HG03565 (cell line): ENCODE data around the gene PRR14L.
A peak's percentile ranks its signal among the peaks of the same experiment; 100 is the strongest.
"Not testable (repeated sequence)": the region's sequence is repeated elsewhere in the genome, so short reads cannot be mapped to it uniquely, and the experiment has no call there.

Experiments
- ATAC-seq: cut with Tn5 transposase; IDR thresholded peaks from one replicate; pipeline ENCODE4 v1.9.1; 2021; ENCODE audit warnings: mild to moderate bottlenecking, moderate library complexity; ENCODE audit not compliant: unreplicated experiment

The PRR14L gene

DNA sequence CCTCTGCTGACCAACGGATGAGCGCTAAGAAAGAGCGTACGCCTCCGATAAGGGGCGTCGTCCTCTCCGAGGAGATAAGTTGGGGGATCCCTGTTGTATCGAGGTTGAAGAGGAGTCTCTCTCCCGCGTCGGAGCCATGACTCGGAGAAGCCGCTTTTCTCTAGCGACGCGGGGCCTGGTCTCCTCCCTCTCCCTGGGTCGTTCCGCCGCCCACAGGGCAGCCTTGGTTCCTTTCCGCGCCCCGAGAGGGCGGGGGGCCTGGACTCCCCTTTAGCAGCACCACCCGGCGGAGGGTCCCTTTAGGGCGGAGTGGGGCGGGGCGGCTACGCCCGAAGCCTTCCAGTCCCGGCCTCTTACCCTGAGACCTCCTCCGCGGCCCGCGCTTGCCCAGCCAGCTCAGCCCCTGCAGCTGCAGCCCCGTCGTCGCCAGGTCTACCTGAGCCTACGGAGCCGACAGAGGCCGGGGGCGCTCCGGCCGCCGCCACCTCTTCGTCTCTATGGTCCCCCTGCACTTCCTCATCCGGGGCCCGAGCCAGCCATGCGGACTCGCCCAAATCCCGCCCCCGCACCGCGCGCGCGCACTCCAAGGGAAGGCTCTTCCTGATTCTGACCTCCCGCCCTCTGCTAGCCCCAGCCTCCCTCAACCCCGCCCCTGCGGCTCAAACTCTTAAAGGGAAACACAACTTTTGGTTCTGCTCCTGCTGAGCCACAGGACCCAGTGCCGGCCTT lies at the start of gene PRR14L:
Gene PRR14L, minus strand, starts transcription at position 497 of the 729 bp plus-strand sequence. CDS start 11,272 bp downstream, outside the sequence.
- peak; percentile 45 for ATAC-seq

DNA sequence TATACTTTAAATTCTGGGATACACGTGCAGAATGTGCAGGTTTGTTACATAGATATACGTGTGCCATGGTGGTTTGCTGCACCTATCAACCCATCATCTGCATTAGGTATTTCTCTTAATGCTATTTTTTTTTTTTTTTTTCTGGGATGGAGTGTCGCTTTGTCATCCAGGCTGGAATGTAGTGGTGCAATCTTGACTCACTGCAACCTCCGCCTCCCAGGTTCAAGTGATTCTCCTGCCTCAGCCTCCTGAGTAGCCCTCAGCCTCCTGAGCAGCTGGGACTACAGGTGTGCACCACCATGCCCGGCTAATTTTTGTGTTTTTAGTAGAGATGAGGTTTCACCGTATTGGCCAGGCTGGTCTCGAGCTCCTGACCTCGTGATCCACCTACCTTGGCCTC lies 49.4 kb upstream of the PRR14L start:
- not testable (repeated sequence) for ATAC-seq

- peak; percentile 72 for ATAC-seq
Measured at GRCh38 chr22:31790240-31790639, 40.3 kb upstream of the PRR14L start.

DNA sequence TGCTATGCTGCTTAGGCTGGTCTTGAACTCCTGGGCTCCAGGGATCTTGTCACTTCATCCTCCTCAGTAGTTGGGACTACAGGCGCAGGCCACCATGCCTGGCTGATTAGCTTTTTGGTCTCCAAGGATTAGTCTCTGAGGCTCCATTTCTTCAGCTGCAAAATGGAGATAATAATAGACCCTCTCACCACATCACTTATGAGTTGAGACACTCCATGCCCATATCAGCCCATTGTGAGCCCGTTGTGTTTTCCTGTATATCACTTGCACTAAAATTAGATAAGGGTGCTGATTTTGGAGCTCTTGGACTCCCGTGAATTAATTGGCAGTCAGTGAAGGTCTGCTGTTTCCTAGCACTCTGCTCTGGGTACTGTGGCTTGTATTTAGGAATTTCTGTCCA lies 39.9 kb upstream of the PRR14L start:
- no peak for ATAC-seq

DNA sequence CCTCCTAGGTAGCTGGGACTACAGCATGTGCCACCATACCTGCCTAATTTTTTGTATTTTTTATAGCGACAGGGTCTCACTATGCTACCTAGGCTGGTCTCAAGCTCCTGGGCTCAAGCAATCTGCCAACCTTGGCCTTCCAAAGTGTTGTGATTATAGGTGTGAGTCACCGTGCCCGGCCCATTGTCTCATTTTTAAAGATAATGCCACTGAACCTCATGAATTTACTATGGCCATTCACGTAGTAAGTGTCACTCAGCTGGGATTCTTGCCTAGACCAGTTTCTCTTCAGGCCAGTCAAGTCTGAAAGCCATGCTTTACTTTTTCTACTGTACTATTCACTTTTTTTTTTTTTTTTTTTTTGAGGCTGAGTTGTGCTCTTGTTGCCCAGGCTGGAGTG lies 26.3 kb upstream of the PRR14L start:
- ATAC-seq, result no peak

GRCh38 chr22:31773416-31773815 lies 23.5 kb upstream of the PRR14L start:
- ATAC-seq, result no peak

GRCh38 chr22:31768422-31769059 lies 18.6 kb upstream of the PRR14L start:
- ATAC-seq, result no peak

- no peak for ATAC-seq
Measured at GRCh38 chr22:31764785-31765184, 14.9 kb upstream of the PRR14L start.

GRCh38 chr22:31758860-31759259 lies 8.9 kb upstream of the PRR14L start:
- ATAC-seq, result not testable (repeated sequence)

GRCh38 chr22:31757265-31757664 lies 7.3 kb upstream of the PRR14L start:
- no peak for ATAC-seq

DNA sequence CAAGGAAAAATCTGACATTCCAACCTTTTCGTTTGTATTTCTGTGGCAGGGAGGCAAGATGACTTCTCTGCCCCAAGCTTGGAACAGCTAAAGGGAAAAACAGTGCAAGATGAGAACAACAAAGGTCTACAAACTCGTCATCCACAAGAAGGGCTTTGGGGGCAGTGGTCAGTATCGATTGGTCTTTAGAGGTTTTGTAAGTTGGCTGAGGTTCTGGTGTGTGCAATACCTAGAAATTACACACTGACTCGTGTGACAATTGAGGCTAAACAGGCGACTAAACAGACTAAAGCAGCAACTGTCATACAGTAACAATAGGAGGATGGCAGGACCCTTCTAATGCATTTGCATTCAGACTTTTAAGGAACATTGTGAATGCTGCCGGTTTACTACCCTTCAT lies 4.9 kb upstream of the PRR14L start:
- ATAC-seq, result no peak

DNA sequence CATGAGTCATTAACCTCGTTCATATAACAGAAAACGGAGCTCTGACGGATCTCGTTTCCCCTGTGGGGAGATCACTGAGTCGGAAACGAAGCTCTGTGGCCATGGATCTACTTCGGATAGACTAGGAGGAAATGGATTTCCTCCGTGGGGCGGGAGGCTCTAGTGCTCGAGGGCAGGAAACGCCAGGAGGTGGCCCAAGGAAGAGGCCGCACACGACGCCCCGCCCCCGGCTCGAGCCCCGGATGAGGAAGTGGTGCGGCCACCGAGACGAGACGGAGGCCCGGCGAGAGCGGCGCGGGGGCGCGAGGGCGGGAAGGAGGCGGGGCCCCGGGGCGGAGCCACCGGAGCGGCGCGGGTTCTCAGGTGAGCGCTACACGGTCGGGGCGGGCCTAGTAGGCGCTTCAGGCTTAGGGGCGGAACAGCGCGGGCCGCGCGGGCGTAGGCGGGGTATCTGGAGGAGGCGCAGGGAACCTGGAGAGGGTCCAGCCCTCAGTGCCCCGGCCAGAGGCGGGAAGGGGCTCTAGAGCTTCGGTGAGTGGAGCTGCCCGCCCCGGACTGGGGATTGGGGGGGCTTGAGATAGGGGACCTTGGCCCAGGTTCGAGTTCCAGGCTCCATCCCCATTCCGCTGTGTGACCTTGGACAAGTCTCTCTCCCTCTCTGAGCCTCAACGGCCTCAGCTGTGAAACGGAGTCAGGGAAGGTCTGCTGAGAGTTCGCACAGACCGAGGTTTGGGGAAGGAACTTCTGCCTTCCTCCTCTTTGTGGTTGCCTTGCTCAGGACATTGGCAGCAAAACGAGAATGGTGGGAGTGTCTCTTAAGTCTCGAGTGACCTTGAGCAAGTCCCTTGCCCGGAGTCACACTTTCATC lies 3.9 kb upstream of the PRR14L start, which contains the start of gene DEPDC5:
Gene DEPDC5, plus strand, starts transcription at position 386 of the 868 bp plus-strand sequence. CDS start 903 bp downstream, outside the sequence.
- ATAC-seq, result peak; percentile 51

- ATAC-seq, result no peak
Measured at GRCh38 chr22:31753005-31753633, 3.2 kb upstream of the PRR14L start.

DNA sequence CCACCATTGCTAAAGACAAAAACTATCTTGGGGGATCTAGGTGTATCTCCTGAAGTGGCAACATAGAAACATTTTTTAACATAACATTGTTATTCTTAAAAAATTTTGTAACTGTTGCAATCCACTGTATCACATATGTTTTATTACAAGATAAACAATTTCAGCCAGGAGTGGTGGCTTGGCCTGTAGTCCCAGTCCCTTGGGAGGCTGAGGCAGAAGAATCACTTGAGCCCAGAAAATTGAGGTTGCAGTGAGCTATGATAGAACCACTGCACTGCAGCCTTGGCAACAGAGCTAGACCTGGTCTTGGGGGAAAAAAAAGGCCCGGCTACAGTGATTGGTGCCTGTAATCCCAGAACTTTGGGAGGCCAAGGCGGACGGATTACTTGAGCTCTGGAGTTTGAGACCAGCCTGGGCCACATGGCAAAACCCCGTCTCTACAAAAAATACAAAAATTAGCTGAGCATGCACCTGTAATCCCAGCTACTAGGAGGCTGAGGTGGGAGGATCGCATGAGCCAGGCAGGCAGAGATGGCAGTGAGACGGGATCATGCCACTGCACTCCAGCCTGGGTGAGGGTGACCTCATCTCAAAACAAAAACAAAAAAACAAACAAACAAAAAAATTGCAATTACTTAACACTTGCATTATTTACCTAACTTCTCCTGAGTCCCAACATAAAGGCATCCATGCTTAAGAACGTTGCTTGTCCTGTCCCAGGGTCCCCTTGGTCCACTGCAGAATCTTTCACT lies 2.3 kb upstream of the PRR14L start:
- no peak for ATAC-seq

DNA sequence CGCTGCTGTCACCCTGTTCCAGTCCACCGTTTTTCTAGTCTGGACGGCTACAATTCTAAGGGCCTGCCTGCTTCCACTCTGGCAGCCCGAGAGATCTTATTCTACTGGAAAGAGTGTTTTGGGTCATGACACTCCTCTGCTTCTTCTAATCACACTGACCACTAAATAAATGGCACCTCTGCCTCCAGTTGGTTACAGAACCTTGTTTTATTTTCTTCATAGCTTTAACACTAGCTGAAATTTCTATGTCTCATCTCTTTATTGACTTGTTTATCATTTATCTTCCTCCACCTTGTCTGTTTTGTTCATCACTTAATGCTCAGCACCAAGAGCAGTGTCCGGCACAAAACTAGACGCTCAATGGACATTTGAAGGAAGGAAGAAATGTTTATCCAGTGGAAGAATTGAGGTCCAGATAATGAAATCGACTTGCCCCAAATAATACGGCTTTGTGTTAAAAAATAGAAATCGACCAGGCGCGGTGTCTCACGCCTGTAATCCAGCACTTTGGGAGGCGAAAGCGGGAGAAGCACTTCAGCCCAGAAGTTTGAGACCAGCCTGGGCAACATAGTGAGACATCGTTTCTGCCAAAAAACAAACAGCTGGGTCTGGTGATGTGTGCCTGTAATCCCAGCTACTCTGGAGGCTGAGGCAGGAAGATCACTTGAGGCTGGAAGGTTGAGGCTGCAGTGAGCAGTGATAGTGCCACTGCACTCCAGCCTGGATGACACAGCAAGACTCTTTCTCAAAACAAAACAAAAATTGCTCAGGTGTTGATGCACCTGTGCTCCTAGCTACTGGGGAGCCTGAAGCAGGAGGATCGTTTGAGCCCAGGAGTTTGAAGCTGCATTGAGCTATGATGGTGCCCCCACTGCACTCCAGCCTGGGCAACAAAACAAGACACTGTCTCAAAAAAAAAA lies 693 bp upstream of the PRR14L start:
- ATAC-seq, result no peak

GRCh38 chr22:31748490-31748889 lies 1.4 kb downstream of the PRR14L start:
- no peak for ATAC-seq

DNA sequence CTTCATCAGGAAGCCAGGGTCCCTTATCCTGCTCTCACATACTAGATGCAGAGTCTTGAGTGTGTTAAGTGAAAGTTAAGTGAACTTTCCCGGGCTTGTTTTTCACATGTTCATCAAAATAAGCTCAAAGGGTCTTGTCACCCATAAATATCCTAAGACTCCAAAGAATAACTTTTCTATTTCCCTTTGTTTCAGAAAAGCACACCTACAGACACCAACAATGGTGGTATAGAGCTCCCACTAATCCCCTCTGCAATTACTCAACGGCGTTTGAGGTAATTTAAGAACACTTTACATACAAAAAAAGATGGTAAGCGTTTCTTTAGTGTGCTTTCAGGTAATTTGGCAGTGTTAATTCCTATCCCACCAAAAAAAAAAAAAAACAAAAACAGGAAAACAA lies 2.5 kb downstream of the PRR14L start:
- ATAC-seq, result no peak

DNA sequence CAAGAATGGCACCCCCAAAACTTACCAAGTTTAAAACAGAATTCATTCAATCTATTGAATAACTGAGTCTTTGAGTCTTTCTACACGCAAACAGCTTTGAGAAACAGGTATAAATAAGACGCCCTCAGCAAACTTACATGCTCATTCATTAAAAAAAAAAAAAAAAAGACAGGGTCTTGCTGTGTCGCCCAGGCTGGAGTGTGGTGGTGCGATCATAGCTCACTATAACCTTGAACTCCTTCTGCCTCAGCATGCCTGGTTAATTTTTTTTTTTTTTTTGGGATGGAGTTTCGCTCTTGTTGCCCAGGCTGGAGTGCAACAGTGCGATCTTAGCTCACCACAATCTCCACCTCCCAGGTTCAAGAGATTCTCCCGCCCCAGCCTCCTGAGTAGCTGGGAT lies 6.1 kb downstream of the PRR14L start:
- no peak for ATAC-seq

DNA sequence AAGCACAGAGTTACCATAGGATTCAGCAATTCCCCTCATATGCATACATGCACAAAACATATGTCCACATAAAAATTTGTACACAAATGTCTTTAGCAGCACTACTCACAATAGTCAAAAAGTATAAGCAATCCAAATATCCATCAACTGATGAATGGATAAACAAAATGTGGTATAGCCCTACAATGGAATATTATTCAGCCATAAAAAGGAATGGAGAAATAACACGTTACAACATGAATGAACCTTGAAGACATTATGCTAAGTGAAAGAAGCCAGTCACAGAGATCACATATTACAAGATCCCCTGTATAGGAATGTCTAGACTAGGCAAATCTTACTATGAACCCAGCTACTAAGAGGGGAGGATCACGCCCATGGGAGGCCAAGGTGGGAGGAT lies 7.2 kb downstream of the PRR14L start:
- no peak for ATAC-seq
